B cell (primary cell): Measurements from ENCODE around the gene KIF20B. TPM values are rescaled to one million over a fixed set of nuclear protein-coding genes. Genes with fewer than 3 reads are reported as not detected.

ENCODE experiments used
- ATAC-seq: fragments of 200-7000 bp; cut with Tn5 transposase; one replicate; pipeline ENCODE4 v1.10.0; 2021; ENCODE audit warnings: low read depth, mild to moderate bottlenecking, moderate number of reproducible peaks, moderate library complexity
- CTCF ChIA-PET: fragments of 350-600 bp; sonication (Branson Sonifier 250); formaldehyde crosslinking; loops from one replicate; lab custom pipeline; 2021; ENCODE audit warnings: antibody characterized with exemption, inconsistent platforms; lab: Charles Lee
- POLR2A ChIA-PET: fragments of 350-600 bp; sonication (Branson Sonifier 250); formaldehyde crosslinking; loops from one replicate; lab custom pipeline; 2021; ENCODE audit warnings: antibody characterized with exemption; lab: Charles Lee
- DNase-seq: peaks from one replicate; pipeline ENCODE4 v3.0.0; 2013
- H2AFZ ChIP-seq: 2 replicates; pipeline ENCODE4 v1.6.1; 2012; ENCODE audit warnings: mild to moderate bottlenecking, low read depth, low read length; ENCODE audit not compliant: insufficient read depth, poor library complexity, severe bottlenecking
- H3K27ac ChIP-seq, 2 donors: 1 replicate in 1 of 2; 2 replicates in 1 of 2; pipeline ENCODE4 v1.5.1; 2012 to 2013; ENCODE audit warnings: low read length in 2 of 2, mild to moderate bottlenecking in 2 of 2, moderate library complexity in 1 of 2
- H3K27me3 ChIP-seq, 4 experiments: fragments of 200-600 bp in 1 of 4; sonication (generic) in 1 of 4; replicated peaks in 1 of 4; 1 replicate in 2 of 4; 2 replicates in 2 of 4; pipeline versions ENCODE4 v1.6.1 to v1.7.0; 2013 to 2016; ENCODE audit warnings: low read length in 3 of 4, mild to moderate bottlenecking in 2 of 4, mixed read lengths in 1 of 4, moderate library complexity in 1 of 4; ENCODE audit not compliant: insufficient read depth in 4 of 4, control insufficient read depth in 3 of 4; ENCODE audit errors: control extremely low read depth in 1 of 4
- H3K36me3 ChIP-seq, 2 experiments: replicated peaks in 1 of 2; 1 replicate in 1 of 2; 2 replicates in 1 of 2; pipeline versions ENCODE4 v1.6.1 to v1.7.1; 2013; ENCODE audit warnings: low read length in 1 of 2; ENCODE audit not compliant: insufficient read depth in 2 of 2, control insufficient read depth in 1 of 2; ENCODE audit errors: control extremely low read depth in 1 of 2, extremely low read depth in 1 of 2
- H3K4me1 ChIP-seq, 2 donors: fragments of 200-600 bp in 1 of 2; sonication (generic) in 1 of 2; 1 replicate in 1 of 2; 2 replicates in 1 of 2; pipeline versions ENCODE4 v1.5.1 to v1.6.1; 2013 to 2017; ENCODE audit warnings: low read length in 2 of 2; ENCODE audit not compliant: control insufficient read depth in 2 of 2, insufficient read depth in 2 of 2
- H3K4me2 ChIP-seq: replicated peaks from 2 replicates; pipeline ENCODE3; 2012; ENCODE audit warnings: mild to moderate bottlenecking, low read depth, low read length; ENCODE audit not compliant: poor library complexity, severe bottlenecking
- H3K4me3 ChIP-seq, 5 experiments: fragments of 200-600 bp in 1 of 5; sonication (generic) in 1 of 5; 1 replicate in 3 of 5; 2 replicates in 2 of 5; pipeline versions ENCODE4 v1.5.1 to v1.7.0; 2011 to 2016; ENCODE audit warnings: low read length in 4 of 5, mild to moderate bottlenecking in 4 of 5, low read depth in 2 of 5, control low read depth in 1 of 5, moderate library complexity in 1 of 5; ENCODE audit not compliant: insufficient read depth in 1 of 5; ENCODE audit errors: control extremely low read depth in 1 of 5, extremely low read depth in 1 of 5
- H3K79me2 ChIP-seq: fragments of 200-600 bp; sonication (generic); one replicate; pipeline ENCODE4 v1.6.0; 2016; ENCODE audit warnings: low read length; ENCODE audit not compliant: control insufficient read depth, insufficient read depth
- H3K9ac ChIP-seq: fragments of 200-600 bp; sonication (generic); 2 replicates; pipeline ENCODE4 v1.6.1; 2017; ENCODE audit warnings: mild to moderate bottlenecking, low read length, moderate library complexity
- H3K9me3 ChIP-seq, 3 donors: one replicate each; pipeline versions ENCODE4 v1.6.1 to v1.7.1; 2013; ENCODE audit warnings: low read length in 2 of 3; ENCODE audit not compliant: control insufficient read depth in 2 of 3, insufficient read depth in 1 of 3; ENCODE audit errors: control extremely low read depth in 1 of 3
- H4K20me1 ChIP-seq: 2 replicates; pipeline ENCODE4 v1.6.0; 2012; ENCODE audit warnings: mild to moderate bottlenecking, low read length; ENCODE audit not compliant: insufficient read depth, control insufficient read depth, poor library complexity, severe bottlenecking
- H3K27ac Mint-ChIP-seq: one replicate; pipeline ENCODE4 v1.8.0; 2021; ENCODE audit warnings: mixed read lengths
- H3K27me3 Mint-ChIP-seq: one replicate; pipeline ENCODE4 v1.8.0; 2021; ENCODE audit warnings: mixed read lengths
- H3K4me1 Mint-ChIP-seq: one replicate; pipeline ENCODE4 v1.8.0; 2021; ENCODE audit warnings: mixed read lengths
- H3K4me3 Mint-ChIP-seq: one replicate; pipeline ENCODE4 v1.8.0; 2021; ENCODE audit warnings: mixed read lengths
- H3K9me3 Mint-ChIP-seq: one replicate; pipeline ENCODE4 v1.8.0; 2022; ENCODE audit warnings: mixed read lengths; ENCODE audit not compliant: insufficient read depth
- CTCF ChIP-seq: fragments of 200-600 bp; IDR thresholded peaks from one replicate; pipeline ENCODE4 v1.8.0; 2022; ENCODE audit warnings: antibody characterized with exemption, mild to moderate bottlenecking
- EZH2 ChIP-seq: IDR thresholded peaks from 2 replicates; pipeline ENCODE4 v1.6.1; 2012; ENCODE audit warnings: borderline replicate concordance, low read depth, mild to moderate bottlenecking, moderate library complexity, low read length; ENCODE audit not compliant: insufficient read depth, poor library complexity, severe bottlenecking
- WGBS: methylation state at CpG from one replicate; pipeline ENCODE4 v1.1.5; 2013; ENCODE audit warnings: missing lambda C conversion rate; ENCODE audit not compliant: insufficient coverage; 5-methylcytosine and 5-hydroxymethylcytosine counted together
- intact Hi-C: fragments of 100-400 bp; cut with micrococcal nuclease; formaldehyde crosslinking; loops from one replicate; pipeline ENCODE4 v1.10.0; 2022
- polyA plus RNA-seq: library from polyadenylated mRNA; depleted of rRNA; stranded (reverse); fragments of >200 nt; gene quantifications from 2 replicates; pipeline ENCODE4 v1.2.3, GENCODE V29; 2012
- total RNA-seq, 2 donors: library from RNA; stranded (reverse); fragments of 120-200 nt in 1 of 2; gene quantifications; 1 replicate in 1 of 2; 2 replicates in 1 of 2; pipeline versions ENCODE4 v1.2.3 to v1.2.4, GENCODE V29; 2013 to 2022

KIF20B gene
- total and polyA plus RNA-seq, 2 donors (not counting 1 experiment from before 2014, with no cell fraction given) = 1.6 to 24.6 TPM

DNA sequence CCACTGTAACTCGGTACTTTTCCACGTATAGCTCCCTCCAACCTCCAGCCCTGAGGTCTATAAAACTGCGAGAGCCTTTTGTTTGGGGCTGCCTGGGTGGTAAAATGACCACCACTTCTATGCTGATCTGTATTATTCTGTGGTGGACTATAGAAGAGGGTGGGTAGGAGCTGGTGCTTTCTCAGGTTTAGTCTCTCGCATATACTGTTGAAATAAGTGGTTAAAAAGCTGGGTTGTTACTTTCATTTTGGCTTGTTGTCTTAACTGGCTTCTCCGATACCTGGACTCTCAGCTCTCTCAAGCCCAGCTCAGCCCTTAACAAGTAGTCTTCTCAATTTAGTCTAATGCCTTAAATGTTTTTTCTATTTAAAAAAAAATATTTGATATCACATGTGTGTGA is 70.3 kb downstream of the KIF20B start:
- Histone ChIP-seq H2AFZ (no peak overlapping the region), H4K20me1 (no peaks in the 10 kb centered on the region), H3K27me3 (no peaks in the 10 kb centered on the region), H3K79me2 (no peaks in the 10 kb centered on the region), H3K4me3 (no peak overlapping the region), H3K9me3 (peaks cover 0 to 1% (median 0%) of the 10 kb centered on the region in 3 donors), H3K4me1 (no peaks in the 10 kb centered on the region), H3K27ac (no peak overlapping the region), H3K9ac (no peak overlapping the region), H3K36me3 (peaks cover 10 to 28% of the 10 kb centered on the region in 2 experiments), H3K4me2 (no peak overlapping the region)
- WGBS = 67% methylated on average over 1 of the region's 5 CpGs
- CTCF ChIA-PET = no interaction called here
- ATAC-seq = no peak
- Mint-ChIP-seq H3K27ac (no peak overlapping the region), H3K4me3 (no peak overlapping the region), H3K4me1 (no peaks in the 10 kb centered on the region), H3K27me3 (no peaks in the 10 kb centered on the region), H3K9me3 (no peaks in the 10 kb centered on the region)
- POLR2A ChIA-PET = no interaction called here
- TF ChIP-seq EZH2 = no peak
- no peak for TF ChIP-seq CTCF
- DNase-seq = no peak
- intact Hi-C loops = no loop called here

- Histone ChIP-seq H3K79me2 (no peaks in the 10 kb centered on the region), H3K4me2 (no peak overlapping the region), H3K36me3 (peaks cover 8 to 25% of the 10 kb centered on the region in 2 experiments), H4K20me1 (no peaks in the 10 kb centered on the region), H3K4me3 (no peak overlapping the region), H3K9me3 (peaks cover 0 to 1% (median 0%) of the 10 kb centered on the region in 3 donors), H3K9ac (no peak overlapping the region), H2AFZ (no peak overlapping the region), H3K27me3 (no peaks in the 10 kb centered on the region), H3K27ac (no peak overlapping the region), H3K4me1 (no peaks in the 10 kb centered on the region)
- H3K4me1 Mint-ChIP-seq = no peaks in the 10 kb centered on the region
- H3K27ac Mint-ChIP-seq = no peak overlapping the region
- ChIA-PET CTCF (no interaction called here), POLR2A (no interaction called here)
- no peak for TF ChIP-seq EZH2
- TF ChIP-seq CTCF = no peak
- WGBS = no CpG with 5 or more reads among the region's 1 CpG
- H3K9me3 Mint-ChIP-seq = no peaks in the 10 kb centered on the region
- ATAC-seq (no peak), DNase-seq (no peak)
- intact Hi-C loops = no loop called here
- H3K4me3 Mint-ChIP-seq = no peak overlapping the region
- H3K27me3 Mint-ChIP-seq = no peaks in the 10 kb centered on the region
Observed at GRCh38 chr10:89773081-89773480, 71.7 kb downstream of the KIF20B start.
